ENCODE results near the gene PTDSS2. TPM values are rescaled to one million over a fixed set of nuclear protein-coding genes. Genes with fewer than 3 reads are reported as not detected.
A peak's percentile ranks its signal among the peaks of the same experiment; 100 is the strongest.

PTDSS2 gene
- total and polyA plus RNA-seq, 2 donors from 2014 or later: 28.5 to 37.7 TPM

DNA sequence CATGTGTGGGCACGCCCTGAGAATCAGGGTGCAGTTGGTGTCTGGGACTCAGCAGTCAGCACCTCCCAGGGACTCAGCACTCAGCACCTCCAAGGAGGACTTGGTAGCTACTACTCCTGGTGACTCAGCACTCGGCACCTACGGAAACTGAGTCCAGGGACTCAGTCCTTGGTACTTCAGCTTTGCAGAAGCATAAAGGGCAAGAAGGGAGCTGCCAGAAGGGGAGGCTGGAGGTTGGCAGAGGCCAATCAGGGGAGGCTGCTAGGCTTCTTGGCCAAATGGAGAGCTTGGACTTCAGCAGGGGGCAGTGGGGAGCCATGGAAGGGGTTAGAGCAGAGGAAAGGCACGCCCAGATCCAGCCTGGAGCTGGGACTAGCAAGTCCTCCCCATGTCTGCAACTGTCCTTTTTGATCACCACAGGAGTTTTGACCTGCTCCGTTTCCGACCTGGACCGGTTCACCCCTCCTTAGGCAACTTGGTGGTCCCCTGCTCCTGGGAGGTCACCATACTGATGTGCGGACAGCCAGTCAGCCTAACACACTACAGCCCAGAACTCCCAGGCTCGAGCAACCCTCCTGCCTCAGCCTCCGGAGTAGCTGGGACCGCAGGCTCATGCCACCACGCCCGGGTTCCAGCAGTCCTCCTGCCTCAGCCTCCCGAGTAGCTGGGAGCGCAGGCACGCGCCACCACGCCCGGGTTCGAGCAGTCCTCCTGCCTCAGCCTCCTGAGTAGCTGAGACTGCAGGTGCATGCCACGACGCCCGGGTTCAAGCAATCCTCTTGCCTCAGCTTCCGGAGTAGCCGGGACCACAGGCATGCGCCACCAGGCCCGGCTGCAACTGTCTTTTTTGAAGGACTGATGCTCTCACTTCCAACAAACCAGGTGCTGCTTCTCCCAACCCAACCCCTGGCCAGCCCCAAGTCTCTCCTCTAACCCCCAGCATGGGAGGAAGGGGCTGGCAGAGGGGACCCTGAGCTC, 9.7 kb upstream of the PTDSS2 start:
- no peak overlapping the region for H3K4me3 ChIP-seq (ENCODE audit: low read length in 3 of 3)
- H3K9me3 ChIP-seq (ENCODE audit: control insufficient read depth in 2 of 3, insufficient read depth in 1 of 3, low read length in 3 of 3): no peaks in the 10 kb centered on the region
- DNase-seq: peak in 1 of 5 donors; percentile 64
- no peak overlapping the region for H3K27ac ChIP-seq (ENCODE audit: low read depth in 2 of 2, low read length in 2 of 2)
- H3K36me3 ChIP-seq (ENCODE audit: control insufficient read depth in 2 of 3, insufficient read depth in 3 of 3, low read length in 3 of 3): no peaks in the 10 kb centered on the region
- TF ChIP-seq, protein P1, sequence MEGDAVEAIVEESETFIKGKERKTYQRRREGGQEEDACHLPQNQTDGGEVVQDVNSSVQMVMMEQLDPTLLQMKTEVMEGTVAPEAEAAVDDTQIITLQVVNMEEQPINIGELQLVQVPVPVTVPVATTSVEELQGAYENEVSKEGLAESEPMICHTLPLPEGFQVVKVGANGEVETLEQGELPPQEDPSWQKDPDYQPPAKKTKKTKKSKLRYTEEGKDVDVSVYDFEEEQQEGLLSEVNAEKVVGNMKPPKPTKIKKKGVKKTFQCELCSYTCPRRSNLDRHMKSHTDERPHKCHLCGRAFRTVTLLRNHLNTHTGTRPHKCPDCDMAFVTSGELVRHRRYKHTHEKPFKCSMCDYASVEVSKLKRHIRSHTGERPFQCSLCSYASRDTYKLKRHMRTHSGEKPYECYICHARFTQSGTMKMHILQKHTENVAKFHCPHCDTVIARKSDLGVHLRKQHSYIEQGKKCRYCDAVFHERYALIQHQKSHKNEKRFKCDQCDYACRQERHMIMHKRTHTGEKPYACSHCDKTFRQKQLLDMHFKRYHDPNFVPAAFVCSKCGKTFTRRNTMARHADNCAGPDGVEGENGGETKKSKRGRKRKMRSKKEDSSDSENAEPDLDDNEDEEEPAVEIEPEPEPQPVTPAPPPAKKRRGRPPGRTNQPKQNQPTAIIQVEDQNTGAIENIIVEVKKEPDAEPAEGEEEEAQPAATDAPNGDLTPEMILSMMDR (IDR thresholded peaks at IDR 0.05; ENCODE audit: borderline replicate concordance, extremely low read depth, insufficient read depth): no peak
- intact Hi-C loops (cut with DNase I): no loop called here
- no peak overlapping the region for H3K9ac ChIP-seq (ENCODE audit: low read length in 3 of 3)
- FAIRE-seq: no peak
- no peaks in the 10 kb centered on the region for H3K27me3 ChIP-seq (ENCODE audit: control insufficient read depth, insufficient read depth, low read length)
- peaks cover 0 to 5% (median 0%) of the 10 kb centered on the region in 3 donors for H3K4me1 ChIP-seq (ENCODE audit: control insufficient read depth in 2 of 3, insufficient read depth in 2 of 3, low read depth in 1 of 3, low read length in 3 of 3)

DNA sequence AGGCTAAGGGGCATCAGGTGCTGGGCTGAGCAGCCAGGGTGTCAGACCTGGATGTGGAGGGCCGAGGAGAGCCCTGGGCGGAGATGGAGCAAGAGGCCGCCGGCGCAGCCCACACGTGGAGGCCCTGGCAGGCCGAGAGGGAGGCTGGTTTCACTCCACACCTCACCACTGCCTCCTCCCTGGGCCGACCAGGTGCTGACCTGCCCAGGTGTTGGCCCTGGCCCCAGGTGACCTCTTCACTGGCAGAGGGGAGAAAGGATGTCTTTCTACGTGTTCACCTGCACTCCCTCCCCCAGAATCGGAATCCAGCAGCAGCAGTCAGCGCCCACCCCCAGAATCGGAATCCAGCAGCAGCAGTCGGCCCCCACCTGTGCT, 9.0 kb upstream of the PTDSS2 start:
- no peaks in the 10 kb centered on the region for H3K27me3 ChIP-seq (ENCODE audit: control insufficient read depth, insufficient read depth, low read length)
- FAIRE-seq (no peak), DNase-seq (no peak)
- H3K4me1 ChIP-seq (ENCODE audit: control insufficient read depth in 2 of 3, insufficient read depth in 2 of 3, low read depth in 1 of 3, low read length in 3 of 3): peaks cover 0 to 5% (median 0%) of the 10 kb centered on the region in 3 donors
- TF ChIP-seq, protein P1 (IDR thresholded peaks at IDR 0.05; ENCODE audit: borderline replicate concordance, extremely low read depth, insufficient read depth): no peak
- intact Hi-C loops (cut with DNase I): no loop called here
- no peak overlapping the region for H3K27ac ChIP-seq (ENCODE audit: low read depth in 2 of 2, low read length in 2 of 2)
- no peaks in the 10 kb centered on the region for H3K9me3 ChIP-seq (ENCODE audit: control insufficient read depth in 2 of 3, insufficient read depth in 1 of 3, low read length in 3 of 3)
- no peak overlapping the region for H3K4me3 ChIP-seq (ENCODE audit: low read length in 3 of 3)
- H3K9ac ChIP-seq (ENCODE audit: low read length in 3 of 3): no peak overlapping the region
- no peaks in the 10 kb centered on the region for H3K36me3 ChIP-seq (ENCODE audit: control insufficient read depth in 2 of 3, insufficient read depth in 3 of 3, low read length in 3 of 3)

DNA sequence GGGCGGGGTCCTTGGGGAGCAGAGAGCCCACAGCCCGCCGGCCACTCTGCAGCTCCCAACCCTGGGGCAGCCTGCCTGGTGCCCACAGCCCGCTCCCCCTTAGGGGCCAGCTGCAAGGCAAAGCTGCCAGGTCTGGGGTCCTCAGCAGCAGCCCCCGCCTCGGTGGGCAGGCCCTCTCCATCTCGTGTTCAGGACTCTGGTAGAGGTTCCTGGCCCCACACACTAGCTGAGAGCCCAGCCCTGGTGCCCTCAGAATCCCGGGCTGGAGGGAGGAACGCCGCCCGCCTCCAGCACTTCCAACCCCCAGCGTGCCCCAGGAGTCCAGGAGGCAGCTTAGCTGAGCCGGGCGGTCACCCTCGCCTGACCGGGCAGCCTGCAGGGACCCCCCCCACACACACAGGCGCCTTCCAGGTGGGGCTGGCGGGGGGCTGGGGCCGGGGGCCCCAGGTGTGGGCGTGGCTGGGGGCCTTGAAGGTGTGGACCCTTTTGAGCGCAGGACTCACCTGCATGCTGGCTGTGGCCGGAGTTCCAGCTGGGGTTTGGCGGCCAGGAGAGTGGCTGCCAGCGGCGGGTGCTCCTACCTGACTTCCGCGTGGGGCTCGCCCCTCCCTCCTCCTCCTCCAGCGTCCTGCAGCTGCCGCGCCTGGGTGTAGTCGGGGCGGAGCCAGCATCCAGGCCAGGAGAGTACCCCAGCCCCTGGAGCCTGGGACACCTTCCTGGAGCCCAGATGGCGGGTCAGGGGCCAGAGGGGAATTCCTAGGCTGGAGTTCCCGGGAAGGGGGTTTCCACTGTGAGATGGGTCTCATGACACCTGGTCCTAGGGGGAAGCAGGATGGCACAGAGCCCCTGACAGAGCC, 8.4 kb upstream of the PTDSS2 start, which contains the start of gene ANO9:
TSS of gene ANO9 (minus strand) at position 594 of the 857 bp plus-strand sequence. CDS start at position 509, 85 bp downstream.
- no peaks in the 10 kb centered on the region for H3K36me3 ChIP-seq (ENCODE audit: control insufficient read depth in 2 of 3, insufficient read depth in 3 of 3, low read length in 3 of 3)
- H3K4me1 ChIP-seq (ENCODE audit: control insufficient read depth in 2 of 3, insufficient read depth in 2 of 3, low read depth in 1 of 3, low read length in 3 of 3): peaks cover 0 to 5% (median 0%) of the 10 kb centered on the region in 3 donors
- intact Hi-C loops (cut with DNase I): no loop called here
- TF ChIP-seq, protein P1 (IDR thresholded peaks at IDR 0.05; ENCODE audit: borderline replicate concordance, extremely low read depth, insufficient read depth): no peak
- H3K27me3 ChIP-seq (ENCODE audit: control insufficient read depth, insufficient read depth, low read length): no peaks in the 10 kb centered on the region
- H3K27ac ChIP-seq (ENCODE audit: low read depth in 2 of 2, low read length in 2 of 2): no peak within 1 kb of the TSS
- peak within 1 kb of the TSS in 1 of 3 donors; percentile 25 for H3K4me3 ChIP-seq (ENCODE audit: low read length in 3 of 3)
- FAIRE-seq (no peak), DNase-seq (peak; percentile 73 to 85 (median 77))
- no peak within 1 kb of the TSS for H3K9ac ChIP-seq (ENCODE audit: low read length in 3 of 3)
- H3K9me3 ChIP-seq (ENCODE audit: control insufficient read depth in 2 of 3, insufficient read depth in 1 of 3, low read length in 3 of 3): no peaks in the 10 kb centered on the region
